Measurements from ENCODE around the gene GRN.

Gene GRN

DNA sequence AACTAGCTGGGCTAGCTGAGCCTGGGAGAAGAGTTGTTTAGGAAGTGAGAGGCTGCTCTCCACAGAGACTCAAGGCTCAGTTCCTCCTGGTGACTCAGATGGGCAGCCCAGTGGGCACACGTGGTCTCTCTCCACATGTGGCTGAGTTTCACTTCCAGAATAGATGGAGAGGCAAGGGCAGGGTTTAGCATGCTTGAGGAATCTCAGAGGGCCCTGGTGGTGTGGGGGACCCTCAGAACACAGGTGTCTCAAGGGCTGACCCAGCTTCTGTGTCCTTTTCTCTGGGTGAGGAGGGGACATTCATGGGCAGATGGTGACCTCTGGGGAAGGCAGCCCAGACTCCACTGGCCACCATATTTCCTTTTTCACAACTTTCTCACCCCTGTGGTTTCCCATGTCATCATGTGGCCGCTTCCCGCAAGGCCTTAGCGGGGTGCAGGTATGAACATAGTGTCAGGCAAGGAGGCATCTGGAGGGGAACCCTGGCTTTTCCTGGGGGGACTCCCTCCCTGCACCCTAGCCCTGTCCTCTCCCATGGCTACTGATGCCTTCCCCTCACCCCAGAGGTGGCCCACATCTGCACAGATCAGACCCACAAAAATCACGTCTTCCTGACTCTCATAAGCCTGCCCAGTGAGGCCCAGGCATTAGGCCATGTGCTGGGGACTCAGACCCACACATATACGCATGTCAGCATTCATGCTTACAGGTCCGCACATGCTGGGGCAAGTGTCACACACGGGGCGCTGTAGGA lies 3.3 kb downstream of the GRN start:
- no peaks in the 10 kb centered on the region for H3K4me1 ChIP-seq (ENCODE audit: control insufficient read depth, insufficient read depth, low read length, unreplicated experiment)
- H3K79me2 ChIP-seq (ENCODE audit: control insufficient read depth, insufficient read depth, low read length, unreplicated experiment), result peaks cover 4% of the 10 kb centered on the region
- H3K27me3 ChIP-seq (ENCODE audit: insufficient read depth, low read length), result no peaks in the 10 kb centered on the region
- no peak overlapping the region for H3K4me3 ChIP-seq (ENCODE audit: low read depth, low read length)
- H3K27ac ChIP-seq (ENCODE audit: low read depth, low read length), result no peak overlapping the region
- H2AFZ ChIP-seq (ENCODE audit: low read length, unreplicated experiment), result no peak overlapping the region
- peaks cover 3% of the 10 kb centered on the region; the same call in 1 of the 2 replicates for H3K36me3 ChIP-seq (ENCODE audit: insufficient read depth, low read length)

DNA sequence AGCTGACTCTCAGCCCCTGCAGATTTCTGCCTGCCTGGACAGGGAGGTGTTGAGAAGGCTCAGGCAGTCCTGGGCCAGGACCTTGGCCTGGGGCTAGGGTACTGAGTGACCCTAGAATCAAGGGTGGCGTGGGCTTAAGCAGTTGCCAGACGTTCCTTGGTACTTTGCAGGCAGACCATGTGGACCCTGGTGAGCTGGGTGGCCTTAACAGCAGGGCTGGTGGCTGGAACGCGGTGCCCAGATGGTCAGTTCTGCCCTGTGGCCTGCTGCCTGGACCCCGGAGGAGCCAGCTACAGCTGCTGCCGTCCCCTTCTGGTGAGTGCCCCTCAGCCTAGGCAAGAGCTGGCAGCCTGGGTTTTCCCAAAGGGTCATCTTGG lies 3.9 kb downstream of the GRN start:
- Histone ChIP-seq H3K36me3 (ENCODE audit: insufficient read depth, low read length) (peaks cover 3% of the 10 kb centered on the region; the same call in 1 of the 2 replicates), H2AFZ (ENCODE audit: low read length, unreplicated experiment) (no peak overlapping the region), H3K4me3 (ENCODE audit: low read depth, low read length) (no peak overlapping the region), H3K27ac (ENCODE audit: low read depth, low read length) (no peak overlapping the region), H3K4me1 (ENCODE audit: control insufficient read depth, insufficient read depth, low read length, unreplicated experiment) (no peaks in the 10 kb centered on the region), H3K79me2 (ENCODE audit: control insufficient read depth, insufficient read depth, low read length, unreplicated experiment) (peaks cover 4% of the 10 kb centered on the region), H3K27me3 (ENCODE audit: insufficient read depth, low read length) (no peaks in the 10 kb centered on the region)

DNA sequence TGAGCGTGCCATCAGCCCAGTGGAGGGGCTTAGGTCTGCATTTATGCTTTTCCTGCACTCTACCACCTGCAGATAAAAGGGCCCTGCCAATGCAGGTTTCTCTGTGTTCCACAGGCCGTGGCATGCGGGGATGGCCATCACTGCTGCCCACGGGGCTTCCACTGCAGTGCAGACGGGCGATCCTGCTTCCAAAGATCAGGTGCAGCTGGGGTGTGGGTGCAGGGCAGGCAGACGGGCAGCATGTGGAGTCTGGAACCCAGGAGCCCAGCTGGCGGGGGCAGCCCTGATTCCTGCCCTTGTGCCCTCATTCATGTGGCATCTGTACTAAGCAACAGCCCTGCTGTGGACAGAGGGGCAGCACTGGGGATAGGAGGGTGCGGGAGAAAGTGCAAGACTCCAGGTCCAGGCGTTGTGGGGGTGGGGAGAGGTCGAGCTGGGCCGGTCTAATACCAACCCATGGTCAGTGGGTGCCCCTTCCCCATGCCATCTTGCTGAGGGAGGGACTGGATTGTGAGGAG lies 4.5 kb downstream of the GRN start:
- Histone ChIP-seq H3K27ac (ENCODE audit: low read depth, low read length) (no peak overlapping the region), H3K36me3 (ENCODE audit: insufficient read depth, low read length) (peaks cover 3% of the 10 kb centered on the region; the same call in 1 of the 2 replicates), H3K4me1 (ENCODE audit: control insufficient read depth, insufficient read depth, low read length, unreplicated experiment) (no peaks in the 10 kb centered on the region), H3K27me3 (ENCODE audit: insufficient read depth, low read length) (no peaks in the 10 kb centered on the region), H2AFZ (ENCODE audit: low read length, unreplicated experiment) (no peak overlapping the region), H3K79me2 (ENCODE audit: control insufficient read depth, insufficient read depth, low read length, unreplicated experiment) (peaks cover 4% of the 10 kb centered on the region), H3K4me3 (ENCODE audit: low read depth, low read length) (no peak overlapping the region)

DNA sequence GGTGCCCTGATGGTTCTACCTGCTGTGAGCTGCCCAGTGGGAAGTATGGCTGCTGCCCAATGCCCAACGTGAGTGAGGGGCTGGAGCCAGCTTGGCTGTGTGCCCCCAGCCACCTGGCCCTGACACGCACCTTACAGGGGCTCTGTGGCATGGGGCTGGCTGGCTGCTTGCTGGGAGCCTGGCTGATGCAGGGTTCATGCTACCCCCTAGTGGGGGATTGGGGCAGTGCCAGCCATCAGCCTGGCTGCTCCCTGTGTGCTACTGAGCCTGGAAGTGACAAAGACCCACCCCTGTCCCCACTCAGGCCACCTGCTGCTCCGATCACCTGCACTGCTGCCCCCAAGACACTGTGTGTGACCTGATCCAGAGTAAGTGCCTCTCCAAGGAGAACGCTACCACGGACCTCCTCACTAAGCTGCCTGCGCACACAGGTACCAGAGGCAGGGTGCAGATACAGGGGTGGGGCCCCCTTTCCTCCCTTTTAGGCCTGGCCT lies 5.7 kb downstream of the GRN start:
- H3K4me3 ChIP-seq (ENCODE audit: low read depth, low read length), result no peak overlapping the region
- peaks cover 4% of the 10 kb centered on the region for H3K79me2 ChIP-seq (ENCODE audit: control insufficient read depth, insufficient read depth, low read length, unreplicated experiment)
- H2AFZ ChIP-seq (ENCODE audit: low read length, unreplicated experiment), result no peak overlapping the region
- no peak overlapping the region for H3K27ac ChIP-seq (ENCODE audit: low read depth, low read length)
- H3K36me3 ChIP-seq (ENCODE audit: insufficient read depth, low read length), result peaks cover 3% of the 10 kb centered on the region; the same call in 1 of the 2 replicates
- no peaks in the 10 kb centered on the region for H3K27me3 ChIP-seq (ENCODE audit: insufficient read depth, low read length)
- H3K4me1 ChIP-seq (ENCODE audit: control insufficient read depth, insufficient read depth, low read length, unreplicated experiment), result no peaks in the 10 kb centered on the region

DNA sequence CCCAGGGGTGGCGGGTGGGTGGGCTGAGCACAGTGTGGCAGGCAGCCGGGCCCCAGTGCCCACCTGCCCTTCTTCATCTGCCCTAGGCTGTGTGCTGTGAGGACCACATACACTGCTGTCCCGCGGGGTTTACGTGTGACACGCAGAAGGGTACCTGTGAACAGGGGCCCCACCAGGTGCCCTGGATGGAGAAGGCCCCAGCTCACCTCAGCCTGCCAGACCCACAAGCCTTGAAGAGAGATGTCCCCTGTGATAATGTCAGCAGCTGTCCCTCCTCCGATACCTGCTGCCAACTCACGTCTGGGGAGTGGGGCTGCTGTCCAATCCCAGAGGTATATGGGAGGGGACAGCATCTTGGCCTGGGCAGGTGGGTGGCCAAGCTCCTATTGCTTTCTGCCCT lies 6.4 kb downstream of the GRN start:
- Histone ChIP-seq H3K4me3 (ENCODE audit: low read depth, low read length) (no peak overlapping the region), H3K36me3 (ENCODE audit: insufficient read depth, low read length) (peaks cover 3% of the 10 kb centered on the region; the same call in 1 of the 2 replicates), H3K27ac (ENCODE audit: low read depth, low read length) (no peak overlapping the region), H3K4me1 (ENCODE audit: control insufficient read depth, insufficient read depth, low read length, unreplicated experiment) (no peaks in the 10 kb centered on the region), H3K27me3 (ENCODE audit: insufficient read depth, low read length) (no peaks in the 10 kb centered on the region), H3K79me2 (ENCODE audit: control insufficient read depth, insufficient read depth, low read length, unreplicated experiment) (peaks cover under 1% of the 10 kb centered on the region), H2AFZ (ENCODE audit: low read length, unreplicated experiment) (no peak overlapping the region)

DNA sequence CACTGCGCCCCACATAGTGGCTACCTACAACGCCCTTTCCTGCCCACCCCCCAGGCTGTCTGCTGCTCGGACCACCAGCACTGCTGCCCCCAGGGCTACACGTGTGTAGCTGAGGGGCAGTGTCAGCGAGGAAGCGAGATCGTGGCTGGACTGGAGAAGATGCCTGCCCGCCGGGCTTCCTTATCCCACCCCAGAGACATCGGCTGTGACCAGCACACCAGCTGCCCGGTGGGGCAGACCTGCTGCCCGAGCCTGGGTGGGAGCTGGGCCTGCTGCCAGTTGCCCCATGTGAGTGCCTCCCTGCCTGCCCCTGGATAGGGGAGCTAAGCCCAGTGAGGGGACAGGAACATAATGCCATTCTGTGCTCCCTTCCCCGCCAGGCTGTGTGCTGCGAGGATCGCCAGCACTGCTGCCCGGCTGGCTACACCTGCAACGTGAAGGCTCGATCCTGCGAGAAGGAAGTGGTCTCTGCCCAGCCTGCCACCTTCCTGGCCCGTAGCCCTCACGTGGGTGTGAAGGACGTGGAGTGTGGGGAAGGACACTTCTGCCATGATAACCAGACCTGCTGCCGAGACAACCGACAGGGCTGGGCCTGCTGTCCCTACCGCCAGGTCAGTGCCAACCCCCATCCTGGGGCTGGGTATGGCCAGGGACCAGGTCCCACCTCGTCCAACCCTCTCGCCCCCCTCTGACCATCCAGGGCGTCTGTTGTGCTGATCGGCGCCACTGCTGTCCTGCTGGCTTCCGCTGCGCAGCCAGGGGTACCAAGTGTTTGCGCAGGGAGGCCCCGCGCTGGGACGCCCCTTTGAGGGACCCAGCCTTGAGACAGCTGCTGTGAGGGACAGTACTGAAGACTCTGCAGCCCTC lies 7.1 kb downstream of the GRN start:
- Histone ChIP-seq H3K79me2 (ENCODE audit: control insufficient read depth, insufficient read depth, low read length, unreplicated experiment) (no peaks in the 10 kb centered on the region), H3K27ac (ENCODE audit: low read depth, low read length) (no peak overlapping the region), H3K4me1 (ENCODE audit: control insufficient read depth, insufficient read depth, low read length, unreplicated experiment) (no peaks in the 10 kb centered on the region), H3K4me3 (ENCODE audit: low read depth, low read length) (no peak overlapping the region), H2AFZ (ENCODE audit: low read length, unreplicated experiment) (no peak overlapping the region), H3K36me3 (ENCODE audit: insufficient read depth, low read length) (peaks cover 3% of the 10 kb centered on the region; the same call in 1 of the 2 replicates), H3K27me3 (ENCODE audit: insufficient read depth, low read length) (no peaks in the 10 kb centered on the region)

DNA sequence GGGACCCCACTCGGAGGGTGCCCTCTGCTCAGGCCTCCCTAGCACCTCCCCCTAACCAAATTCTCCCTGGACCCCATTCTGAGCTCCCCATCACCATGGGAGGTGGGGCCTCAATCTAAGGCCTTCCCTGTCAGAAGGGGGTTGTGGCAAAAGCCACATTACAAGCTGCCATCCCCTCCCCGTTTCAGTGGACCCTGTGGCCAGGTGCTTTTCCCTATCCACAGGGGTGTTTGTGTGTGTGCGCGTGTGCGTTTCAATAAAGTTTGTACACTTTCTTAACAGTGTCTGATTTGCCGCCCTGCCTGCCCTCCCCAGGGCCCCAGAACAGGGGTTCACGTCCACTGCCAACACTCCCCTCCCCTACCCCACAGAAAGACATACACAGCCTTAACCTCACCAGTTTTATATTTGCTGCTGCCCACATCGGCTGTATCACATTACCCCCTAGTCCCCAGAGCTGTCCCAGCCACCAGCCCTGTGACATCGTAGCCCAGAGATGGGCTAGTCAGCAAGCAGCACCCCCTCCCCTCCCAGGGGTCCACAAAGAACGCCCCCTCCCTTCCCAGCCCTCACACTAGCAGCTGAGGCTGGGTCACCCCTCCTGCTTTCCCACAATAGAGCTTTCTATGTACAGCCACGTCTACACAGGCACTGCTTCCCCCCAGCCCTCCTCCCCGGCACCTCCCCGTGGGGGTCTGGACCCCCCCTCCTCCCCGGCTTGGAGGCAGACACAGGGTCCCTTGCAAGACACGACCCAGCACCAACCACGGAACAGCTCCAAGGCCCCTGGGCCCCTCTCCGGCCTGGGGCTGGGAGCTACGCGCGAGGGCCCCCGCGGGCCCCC lies 7.9 kb downstream of the GRN start:
- no peaks in the 10 kb centered on the region for H3K79me2 ChIP-seq (ENCODE audit: control insufficient read depth, insufficient read depth, low read length, unreplicated experiment)
- H3K27ac ChIP-seq (ENCODE audit: low read depth, low read length), result no peak overlapping the region
- H3K4me1 ChIP-seq (ENCODE audit: control insufficient read depth, insufficient read depth, low read length, unreplicated experiment), result no peaks in the 10 kb centered on the region
- peak overlapping the region; percentile 63; the same call in 1 of the 2 replicates for H3K4me3 ChIP-seq (ENCODE audit: low read depth, low read length)
- H3K27me3 ChIP-seq (ENCODE audit: insufficient read depth, low read length), result no peaks in the 10 kb centered on the region
- peaks cover 3% of the 10 kb centered on the region; the same call in 1 of the 2 replicates for H3K36me3 ChIP-seq (ENCODE audit: insufficient read depth, low read length)
- H2AFZ ChIP-seq (ENCODE audit: low read length, unreplicated experiment), result no peak overlapping the region

DNA sequence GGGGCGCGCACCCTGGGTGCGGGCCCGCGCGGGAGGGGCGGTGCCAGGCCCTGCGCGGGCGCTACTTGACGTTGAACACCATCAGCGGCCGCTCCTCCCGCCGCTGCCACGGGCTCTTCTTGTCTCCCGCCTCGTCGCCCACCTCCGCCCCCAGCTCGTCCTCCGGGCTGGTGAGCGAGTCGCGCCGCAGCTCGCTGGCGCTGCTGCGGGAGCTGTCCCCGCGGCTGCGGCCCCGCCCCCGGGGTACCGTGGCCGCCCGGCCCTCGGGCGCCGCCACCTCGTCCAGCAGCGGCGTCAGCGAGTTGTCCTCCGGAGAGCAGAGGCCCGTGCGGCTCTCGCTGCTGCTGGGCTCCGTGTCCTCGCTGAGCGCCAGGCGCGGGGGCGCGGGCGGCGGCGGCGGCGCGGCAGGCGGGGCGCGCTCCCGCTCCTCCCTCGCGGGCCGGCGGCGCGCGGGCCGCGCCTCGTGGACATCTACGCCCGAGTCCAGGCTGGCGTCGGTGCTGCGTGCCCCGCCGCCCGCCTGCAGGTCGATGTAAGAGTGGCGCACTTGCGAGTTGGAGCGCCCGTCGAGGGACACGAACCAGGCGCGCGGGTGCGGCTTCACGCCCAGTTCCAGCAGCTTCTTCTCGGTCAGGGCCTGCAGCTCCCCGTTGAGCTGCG lies 8.7 kb downstream of the GRN start:
- Histone ChIP-seq H3K36me3 (ENCODE audit: insufficient read depth, low read length) (peaks cover 3% of the 10 kb centered on the region; the same call in 1 of the 2 replicates), H3K79me2 (ENCODE audit: control insufficient read depth, insufficient read depth, low read length, unreplicated experiment) (no peaks in the 10 kb centered on the region), H3K4me1 (ENCODE audit: control insufficient read depth, insufficient read depth, low read length, unreplicated experiment) (no peaks in the 10 kb centered on the region), H3K27me3 (ENCODE audit: insufficient read depth, low read length) (no peaks in the 10 kb centered on the region), H2AFZ (ENCODE audit: low read length, unreplicated experiment) (no peak overlapping the region), H3K27ac (ENCODE audit: low read depth, low read length) (no peak overlapping the region), H3K4me3 (ENCODE audit: low read depth, low read length) (peak overlapping the region; percentile 63; the same call in 1 of the 2 replicates)

DNA sequence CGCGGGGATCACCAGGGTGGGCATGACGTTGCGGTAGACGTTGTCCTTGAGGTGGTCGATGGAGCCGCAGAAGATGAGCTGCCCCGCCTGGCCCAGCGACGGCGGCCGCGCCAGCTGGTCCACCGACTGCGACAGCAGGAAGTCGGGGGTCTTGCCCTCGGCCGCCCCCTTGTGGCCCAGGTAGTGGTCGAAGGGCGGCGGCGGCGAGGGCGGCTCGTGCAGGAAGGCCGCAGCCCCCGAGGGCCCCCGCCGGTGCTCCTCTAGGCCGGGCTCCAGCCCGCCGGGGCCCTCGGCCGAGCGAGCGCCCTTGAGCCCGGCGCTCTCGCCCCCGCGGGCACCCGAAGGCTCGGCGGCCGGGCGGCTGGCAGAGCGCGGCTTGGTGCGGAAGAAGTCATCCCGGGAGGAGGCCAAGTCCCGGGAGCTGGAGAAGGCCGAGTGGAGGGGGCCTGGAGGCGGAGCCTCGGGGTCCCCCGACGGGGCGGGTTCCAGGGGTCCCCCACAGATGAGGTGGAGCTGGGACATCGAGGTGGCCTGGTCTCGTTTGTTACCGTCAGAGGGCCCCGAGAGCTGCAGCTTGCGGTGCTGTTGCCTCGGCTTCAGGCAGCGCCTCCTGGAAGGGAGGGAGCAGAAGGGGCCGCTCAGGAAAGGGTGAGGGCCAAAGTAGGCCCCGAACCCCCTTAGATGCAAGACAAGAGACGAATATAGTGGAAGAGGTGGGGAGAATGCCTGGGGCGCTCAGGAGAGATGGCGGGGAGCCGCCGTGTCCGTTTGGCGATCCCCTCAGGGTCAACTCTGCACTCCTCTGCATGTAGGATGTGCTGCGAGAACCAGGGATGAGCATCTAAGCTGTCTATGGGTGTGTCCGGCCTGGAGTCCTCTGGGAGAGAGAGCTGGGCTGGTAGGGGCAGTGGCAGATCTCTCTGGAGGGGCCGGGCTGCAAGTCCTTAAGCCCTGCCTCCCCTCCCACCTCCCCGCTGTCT lies 9.8 kb downstream of the GRN start:
- Histone ChIP-seq H3K27ac (ENCODE audit: low read depth, low read length) (no peak overlapping the region), H2AFZ (ENCODE audit: low read length, unreplicated experiment) (no peak overlapping the region), H3K4me1 (ENCODE audit: control insufficient read depth, insufficient read depth, low read length, unreplicated experiment) (no peaks in the 10 kb centered on the region), H3K27me3 (ENCODE audit: insufficient read depth, low read length) (no peaks in the 10 kb centered on the region), H3K79me2 (ENCODE audit: control insufficient read depth, insufficient read depth, low read length, unreplicated experiment) (no peaks in the 10 kb centered on the region), H3K36me3 (ENCODE audit: insufficient read depth, low read length) (peaks cover 3% of the 10 kb centered on the region; the same call in 1 of the 2 replicates), H3K4me3 (ENCODE audit: low read depth, low read length) (no peak overlapping the region)
